Mesenchymal stem cell (in vitro differentiated cells and primary cell): Measurements from ENCODE around the gene POLR3C. TPM values are rescaled to one million over a fixed set of nuclear protein-coding genes. Genes with fewer than 3 reads are reported as not detected.

Source experiments
- small RNA-seq: library from polyadenylated mRNA; stranded (forward); fragments of <200 nt; extraction: miRNeasy Mini kit (QIAGEN cat#:217004); gene quantifications from one replicate; pipeline ENCODE3, GENCODE V24; 2013; ENCODE audit warnings: low read depth

The POLR3C gene

Small RNA genes within 50 kb of the gene (small RNA-seq; reads per million reads assigned to genes)
- not detected for gene MIR6736
